Neural cell (in vitro differentiated cells): Measurements from ENCODE around the gene CROCC2.

ENCODE experiments used
- CTCF ChIP-seq: fragments of 450-650 bp; IDR thresholded peaks from 2 replicates; pipeline ENCODE4 v1.5.1; 2014; ENCODE audit warnings: antibody characterized with exemption, mild to moderate bottlenecking, moderate library complexity; ENCODE audit not compliant: poor library complexity, severe bottlenecking
- EP300 ChIP-seq: fragments of 450-650 bp; conservative IDR thresholded peaks from 2 replicates; pipeline ENCODE4 v1.6.1; 2014; ENCODE audit warnings: antibody characterized with exemption, mild to moderate bottlenecking, moderate library complexity; ENCODE audit not compliant: poor library complexity, severe bottlenecking
- EZH2 ChIP-seq: fragments of 200-600, 300-800 bp; shearing (Covaris generic), sonication (generic); IDR thresholded peaks from 2 replicates; pipeline ENCODE4 v1.6.1; 2014; ENCODE audit warnings: antibody characterized with exemption, low read length, borderline replicate concordance, mild to moderate bottlenecking; ENCODE audit not compliant: insufficient read depth, poor library complexity, severe bottlenecking
- MXI1 ChIP-seq: fragments of 450-650 bp; conservative IDR thresholded peaks from 2 replicates; pipeline ENCODE4 v1.6.1; 2014; ENCODE audit warnings: antibody characterized with exemption, mild to moderate bottlenecking; ENCODE audit not compliant: poor library complexity, severe bottlenecking
- POLR2AphosphoS5 ChIP-seq: IDR thresholded peaks from 2 replicates; pipeline ENCODE4 v1.6.1; 2012
- REST ChIP-seq: IDR thresholded peaks from 2 replicates; pipeline ENCODE4 v1.6.1; 2012; ENCODE audit warnings: borderline replicate concordance
- TAF1 ChIP-seq: IDR thresholded peaks from 2 replicates; pipeline ENCODE4 v1.6.1; 2012; ENCODE audit warnings: low read depth

- no peak for TF ChIP-seq CTCF
- TF ChIP-seq POLR2AphosphoS5 = no peak
- TF ChIP-seq EZH2 = no peak
- TF ChIP-seq REST = no peak
- TF ChIP-seq EP300 = no peak
- TF ChIP-seq TAF1 = no peak
- no peak for TF ChIP-seq MXI1
Observed at GRCh38 chr2:241003830-241004564, 97.9 kb downstream of the CROCC2 start.
